Aorta (tissue), 5 donors: Measurements from ENCODE around the gene ADAMTS6. TPM values are rescaled to one million over a fixed set of nuclear protein-coding genes. Genes with fewer than 3 reads are reported as not detected.

ENCODE experiments used
- ATAC-seq: fragments of 200-7000 bp; cut with Tn5 transposase; one replicate; pipeline ENCODE4 v1.9.1; 2022; ENCODE audit warnings: moderate library complexity; ENCODE audit not compliant: low FRiP score
- DNase-seq, 2 donors: peaks; one replicate each; pipeline ENCODE4 v3.0.0-alpha.2; 2020
- H3K27ac ChIP-seq, 2 donors: one replicate each; pipeline ENCODE4 v1.5.1; 2013; ENCODE audit warnings: low read length in 2 of 2, mild to moderate bottlenecking in 2 of 2, moderate library complexity in 2 of 2, control low read depth in 1 of 2, inconsistent platforms in 1 of 2, low read depth in 1 of 2
- H3K27me3 ChIP-seq, 2 donors: one replicate each; pipeline ENCODE4 v1.6.1; 2013; ENCODE audit warnings: control low read depth in 1 of 2, low read length in 1 of 2, mild to moderate bottlenecking in 1 of 2, moderate library complexity in 1 of 2; ENCODE audit not compliant: insufficient read depth in 2 of 2, control insufficient read depth in 1 of 2
- H3K36me3 ChIP-seq, 2 donors: one replicate each; pipeline ENCODE4 v1.6.1; 2013; ENCODE audit warnings: control low read depth in 1 of 2, low read length in 1 of 2, mild to moderate bottlenecking in 1 of 2; ENCODE audit not compliant: insufficient read depth in 2 of 2, control insufficient read depth in 1 of 2
- H3K4me1 ChIP-seq, 2 donors: one replicate each; pipeline ENCODE4 v1.6.1; 2013; ENCODE audit warnings: low read length in 2 of 2, control low read depth in 1 of 2, mild to moderate bottlenecking in 1 of 2, moderate library complexity in 1 of 2; ENCODE audit not compliant: insufficient read depth in 2 of 2, control insufficient read depth in 1 of 2
- H3K4me3 ChIP-seq, 2 donors: one replicate each; pipeline ENCODE4 v1.5.1; 2013; ENCODE audit warnings: low read length in 2 of 2, control low read depth in 1 of 2, mild to moderate bottlenecking in 1 of 2
- H3K9me3 ChIP-seq: one replicate; pipeline ENCODE4 v1.6.1; 2013; ENCODE audit warnings: mild to moderate bottlenecking, low read length; ENCODE audit not compliant: control insufficient read depth
- WGBS, 2 donors: extraction: QIAGEN DNeasy Blood & Tissue Kit; methylation state at CpG; one replicate each; pipeline ENCODE4 v1.1.7; 2013; 5-methylcytosine and 5-hydroxymethylcytosine counted together
- intact Hi-C, 2 donors: fragments of 100-400 bp; cut with DNase I; formaldehyde crosslinking; loops; one replicate each; pipeline versions ENCODE4 v1.14.2 to v1.15.0; 2022
- polyA plus RNA-seq, 2 donors: library from polyadenylated mRNA; stranded (reverse); fragments of 200-250 nt; gene quantifications; one replicate each; pipeline ENCODE4 v1.2.3, GENCODE V29; 2013
- total RNA-seq, 2 donors: library from RNA; stranded (reverse); fragmentation: NEBNext Ultra II Directional; extraction: Animal tissue kit (Norgen Biotek cat#: 25700); gene quantifications; one replicate each; pipeline ENCODE4 v1.2.1, GENCODE V29; 2021
- donor health status: healthy with polysubstance abuse.
- donor health status: Bipolar disorder and iron deficiency.
- donor health status: DM: no; HTN: no; CAD: no.
- donor health status: DM: no; HTN: no; CAD: no.
- donor health status: DM: yes; HTN: yes; CAD: no.

ADAMTS6 gene
- total and polyA plus RNA-seq, 4 donors = 0.31 to 11.5 (median 4.3) TPM

DNA sequence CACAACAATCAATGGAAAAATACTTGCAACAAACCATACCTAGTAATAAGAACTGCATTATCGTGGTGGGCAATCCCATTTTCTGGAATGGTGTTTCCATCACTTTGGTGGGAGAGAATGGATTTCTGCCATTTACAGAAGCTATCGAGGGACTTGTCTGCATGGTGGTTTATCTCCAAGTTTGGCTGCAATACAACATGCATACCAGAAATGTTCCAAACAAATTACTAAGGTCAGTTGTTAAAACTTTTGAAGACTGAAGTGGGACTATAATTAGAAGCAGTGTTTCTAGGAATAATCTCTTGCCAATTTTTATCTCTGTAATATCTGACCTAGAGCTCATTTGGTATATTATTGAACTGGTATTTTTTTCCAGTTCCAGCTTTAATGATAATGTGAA is 30.3 kb downstream of the ADAMTS6 start:
- Histone ChIP-seq H3K9me3 (no peaks in the 10 kb centered on the region), H3K27me3 (no peaks in the 10 kb centered on the region), H3K4me3 (no peak overlapping the region), H3K36me3 (no peaks in the 10 kb centered on the region), H3K27ac (no peak overlapping the region), H3K4me1 (no peaks in the 10 kb centered on the region)
- ATAC-seq = no peak
- DNase-seq = no peak
- WGBS, 2 donors = 47 to 51% methylated on average over 2 of the region's 2 CpGs
- intact Hi-C loops = no loop called here

DNA sequence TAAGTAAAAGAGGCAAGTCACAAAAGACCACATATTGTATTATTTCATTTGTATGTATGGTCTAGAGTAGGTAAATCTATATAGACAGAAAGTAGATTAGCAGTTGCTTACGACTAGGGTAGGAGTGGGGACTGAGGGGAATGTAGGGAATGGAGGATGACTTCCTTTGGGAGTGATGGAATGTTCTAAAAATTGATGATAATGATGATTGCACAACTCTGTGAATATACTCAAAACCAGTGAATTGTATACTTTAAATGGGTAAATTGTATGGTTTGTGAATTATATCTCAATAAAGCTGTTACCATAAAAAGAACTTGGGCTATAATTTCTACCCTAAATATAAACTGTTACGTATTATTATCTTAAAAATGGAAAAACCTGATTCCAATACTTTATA is 35.0 kb downstream of the ADAMTS6 start:
- WGBS, 2 donors = 93 to 95% methylated on average over 2 of the region's 2 CpGs
- ATAC-seq (no peak), DNase-seq (no peak)
- H3K9me3 ChIP-seq = no peaks in the 10 kb centered on the region
- H3K4me1 ChIP-seq = no peaks in the 10 kb centered on the region
- H3K36me3 ChIP-seq = no peaks in the 10 kb centered on the region
- intact Hi-C loops = no loop called here
- H3K4me3 ChIP-seq = no peak overlapping the region
- no peak overlapping the region for H3K27ac ChIP-seq
- H3K27me3 ChIP-seq = no peaks in the 10 kb centered on the region

DNA sequence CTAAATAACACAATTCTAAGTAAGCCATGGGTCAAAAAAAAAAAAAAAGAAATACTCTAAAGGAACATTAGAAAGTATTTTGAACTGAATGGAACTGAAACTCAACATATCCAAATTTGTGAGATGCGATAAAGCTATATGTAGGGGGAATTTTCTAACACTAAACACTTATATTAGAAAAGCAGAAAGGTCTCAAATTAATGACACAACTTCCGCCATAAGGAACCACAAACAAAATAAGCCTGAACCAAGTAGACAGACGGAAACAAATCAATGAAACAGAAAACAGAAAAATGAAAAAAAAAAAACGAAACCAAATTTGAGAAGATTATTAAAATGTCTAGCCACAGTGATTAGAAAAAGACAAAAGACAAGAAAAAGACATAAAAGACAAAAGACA is 39.9 kb downstream of the ADAMTS6 start:
- DNase-seq = no peak
- Histone ChIP-seq H3K27me3 (no peaks in the 10 kb centered on the region), H3K27ac (no peak overlapping the region), H3K4me3 (no peak overlapping the region), H3K9me3 (no peaks in the 10 kb centered on the region), H3K36me3 (no peaks in the 10 kb centered on the region), H3K4me1 (no peaks in the 10 kb centered on the region)
- intact Hi-C loops = no loop called here
- 93% methylated on average over 4 of the region's 4 CpGs for WGBS, 2 donors
- no peak for ATAC-seq

DNA sequence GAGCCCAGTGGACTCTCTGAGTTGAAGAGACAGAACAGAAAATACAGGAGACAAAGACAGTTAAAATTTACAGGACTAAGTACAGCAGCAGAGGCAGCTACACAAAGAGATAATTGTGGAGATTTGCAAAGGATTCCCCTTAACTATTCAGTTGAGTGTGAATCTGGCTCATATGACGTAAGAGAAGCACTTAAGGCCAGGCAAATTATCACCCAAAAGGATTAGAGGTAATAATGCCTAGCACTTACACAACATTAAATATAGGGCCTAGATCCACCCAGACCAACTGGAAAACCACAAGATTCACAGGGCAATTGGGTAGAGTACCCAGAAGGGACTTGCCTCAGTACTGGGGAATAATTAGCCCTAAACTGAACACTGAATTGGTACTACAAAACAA is 41.3 kb downstream of the ADAMTS6 start:
- intact Hi-C loops = no loop called here
- no peak for DNase-seq
- 97 to 100% methylated on average over 1 of the region's 1 CpG for WGBS, 2 donors
- no peaks in the 10 kb centered on the region for H3K27me3 ChIP-seq
- no peak for ATAC-seq
- no peak overlapping the region for H3K27ac ChIP-seq
- H3K9me3 ChIP-seq = no peaks in the 10 kb centered on the region
- H3K4me1 ChIP-seq = no peaks in the 10 kb centered on the region
- H3K4me3 ChIP-seq = no peak overlapping the region
- no peaks in the 10 kb centered on the region for H3K36me3 ChIP-seq

GRCh38 chr5:65434122-65434521 is 47.6 kb downstream of the ADAMTS6 start:
- Histone ChIP-seq H3K4me3 (no peak overlapping the region), H3K9me3 (no peaks in the 10 kb centered on the region), H3K36me3 (no peaks in the 10 kb centered on the region), H3K27me3 (no peaks in the 10 kb centered on the region), H3K27ac (no peak overlapping the region), H3K4me1 (no peaks in the 10 kb centered on the region)
- DNase-seq = no peak
- ATAC-seq = no peak
- intact Hi-C loops = no loop called here
- WGBS, 2 donors = 95 to 96% methylated on average over 3 of the region's 3 CpGs

GRCh38 chr5:65426656-65427055 is 55.1 kb downstream of the ADAMTS6 start:
- Histone ChIP-seq H3K27ac (no peak overlapping the region), H3K9me3 (no peaks in the 10 kb centered on the region), H3K36me3 (no peaks in the 10 kb centered on the region), H3K27me3 (no peaks in the 10 kb centered on the region), H3K4me3 (no peak overlapping the region), H3K4me1 (no peaks in the 10 kb centered on the region)
- intact Hi-C loops = no loop called here
- no peak for ATAC-seq
- no peak for DNase-seq

DNA sequence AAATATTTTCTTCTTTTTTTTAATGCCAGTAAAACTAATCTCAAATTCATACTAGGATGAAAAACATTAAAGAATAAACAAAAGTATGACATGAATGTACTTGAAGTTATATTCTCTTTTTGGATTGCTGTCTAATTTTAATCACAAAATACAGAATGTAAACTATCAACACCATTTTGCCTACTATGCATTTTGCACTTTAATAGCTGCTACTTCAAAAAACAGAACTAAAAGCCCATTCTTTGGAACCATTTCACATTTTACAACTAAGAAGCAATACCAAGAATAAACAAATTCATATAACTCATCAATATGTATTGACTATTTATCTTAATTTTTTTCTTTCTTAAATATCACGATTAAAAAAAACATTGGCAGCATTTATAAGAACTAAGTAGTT is 58.1 kb downstream of the ADAMTS6 start:
- no peaks in the 10 kb centered on the region for H3K4me1 ChIP-seq
- H3K36me3 ChIP-seq = no peaks in the 10 kb centered on the region
- no peak overlapping the region for H3K4me3 ChIP-seq
- no peak overlapping the region for H3K27ac ChIP-seq
- 64% methylated on average over 1 of the region's 1 CpG for WGBS, 2 donors
- no peaks in the 10 kb centered on the region for H3K27me3 ChIP-seq
- H3K9me3 ChIP-seq = peaks cover 1% of the 10 kb centered on the region
- no peak for DNase-seq
- ATAC-seq = no peak
- intact Hi-C loops = no loop called here

DNA sequence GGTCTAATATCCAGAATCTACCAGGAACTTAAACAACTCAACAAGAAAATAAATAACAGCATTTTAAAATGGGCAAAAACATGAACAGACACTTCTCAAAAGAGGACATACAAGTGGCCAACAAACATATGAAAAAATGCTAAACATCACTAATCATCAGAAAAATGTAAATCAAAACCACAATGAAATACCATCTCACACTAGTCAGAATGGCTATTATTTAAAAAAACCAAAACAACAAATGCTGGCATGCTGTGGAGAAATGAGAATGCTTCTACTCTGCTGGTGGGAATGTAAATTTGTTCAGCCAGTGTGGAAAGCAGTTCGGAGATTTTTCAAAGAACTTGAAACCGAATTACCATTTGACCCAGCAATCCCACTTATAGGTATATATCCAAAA is 63.1 kb downstream of the ADAMTS6 start:
- 96 to 98% methylated on average over 2 of the region's 2 CpGs for WGBS, 2 donors

DNA sequence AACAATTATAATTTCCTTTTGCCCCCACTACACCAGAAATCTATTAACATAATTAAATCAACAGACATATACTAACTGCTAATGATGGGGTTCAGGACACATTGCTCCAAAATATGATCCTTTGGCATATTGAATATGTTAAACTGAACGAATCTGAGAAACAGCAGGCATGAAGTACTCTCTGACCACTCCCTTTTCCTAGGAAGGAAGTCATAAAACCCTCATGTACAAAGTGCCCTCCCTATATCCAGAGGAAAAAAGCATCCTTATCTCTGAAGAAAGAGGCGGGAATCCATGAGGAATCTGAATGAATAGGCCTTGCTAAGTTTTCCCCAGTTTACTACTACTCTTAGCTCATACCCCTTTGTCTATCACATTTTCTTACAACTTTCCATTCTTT is 67.9 kb downstream of the ADAMTS6 start:
- intact Hi-C loops = no loop called here

More for the DNA sequence above, 63.1 kb downstream of the ADAMTS6 start:
- ATAC-seq (no peak), DNase-seq (no peak)
- Histone ChIP-seq H3K36me3 (no peaks in the 10 kb centered on the region), H3K4me1 (no peaks in the 10 kb centered on the region), H3K27ac (no peak overlapping the region), H3K9me3 (peaks cover 1% of the 10 kb centered on the region), H3K4me3 (no peak overlapping the region), H3K27me3 (no peaks in the 10 kb centered on the region)
- intact Hi-C loops = no loop called here

More for the DNA sequence above, 67.9 kb downstream of the ADAMTS6 start:
- Histone ChIP-seq H3K4me1 (no peaks in the 10 kb centered on the region), H3K9me3 (no peaks in the 10 kb centered on the region), H3K36me3 (no peaks in the 10 kb centered on the region), H3K4me3 (no peak overlapping the region), H3K27ac (no peak overlapping the region), H3K27me3 (no peaks in the 10 kb centered on the region)
- DNase-seq (no peak), ATAC-seq (no peak)
- 85 to 86% methylated on average over 2 of the region's 2 CpGs for WGBS, 2 donors
